K562 (cell line): ENCODE results near the gene RACK1. TPM values are rescaled to one million over a fixed set of nuclear protein-coding genes. Genes with fewer than 3 reads are reported as not detected.

Experiments used
- ASH1L ChIP-seq: fragments of 450-650 bp; IDR thresholded peaks from 2 replicates; pipeline ENCODE4 v1.6.1; 2018; ENCODE audit warnings: borderline replicate concordance, mild to moderate bottlenecking, low read depth; ENCODE audit not compliant: partially characterized antibody
- ATF7 ChIP-seq: fragments of 450-650 bp; IDR thresholded peaks from 2 replicates; pipeline ENCODE4 v1.7.1; 2014; ENCODE audit warnings: mild to moderate bottlenecking, moderate library complexity
- HNRNPL ChIP-seq: fragments of 200-400 bp; formaldehyde crosslinking; IDR thresholded peaks from 2 replicates; pipeline ENCODE4 v1.6.1; 2017; ENCODE audit warnings: low read depth, mild to moderate bottlenecking, low read length
- L3MBTL2 ChIP-seq: fragments of 450-650 bp; IDR thresholded peaks from 2 replicates; pipeline ENCODE4 v1.6.1; 2016; ENCODE audit warnings: mild to moderate bottlenecking, moderate library complexity
- MAZ ChIP-seq, 2 experiments: fragments of 450-650 bp in 1 of 2; sonication (generic) in 1 of 2; formaldehyde crosslinking; IDR thresholded peaks in 1 of 2; conservative IDR thresholded peaks in 1 of 2; 2 replicates each; pipeline versions ENCODE4 v1.4.0 to v1.5.0; 2020; ENCODE audit warnings: mild to moderate bottlenecking in 1 of 2, missing genetic modification reagents in 1 of 2
- MYC ChIP-seq, 2 experiments: fragments of 250-450 bp in 1 of 2; sonication (Bioruptor Pico) in 1 of 2; IDR thresholded peaks; 2 replicates each; pipeline versions ENCODE4 v1.5.1 to v1.6.1; 2012 to 2021; ENCODE audit warnings: low read depth in 2 of 2, borderline replicate concordance in 1 of 2, improper control_type of control experiment in 1 of 2, low read length in 1 of 2, mild to moderate bottlenecking in 1 of 2, moderate library complexity in 1 of 2
- NFRKB ChIP-seq: fragments of 450-650 bp; IDR thresholded peaks from 2 replicates; pipeline ENCODE4 v1.6.1; 2016; ENCODE audit warnings: low read depth
- SAP30 ChIP-seq: fragments of 200-600 bp; sonication (generic); IDR thresholded peaks from 2 replicates; pipeline ENCODE4 v1.6.1; 2012; ENCODE audit warnings: borderline replicate concordance, low read depth, mild to moderate bottlenecking, moderate library complexity, low read length, control low read depth, inconsistent platforms; ENCODE audit not compliant: insufficient read depth, poor library complexity, severe bottlenecking
- TEAD1 ChIP-seq, 2 experiments: fragments of 450-650 bp in 1 of 2; sonication (generic) in 1 of 2; formaldehyde crosslinking; IDR thresholded peaks; 2 replicates each; pipeline versions ENCODE4 v1.4.0 to v1.8.0; 2020 to 2022; ENCODE audit warnings: mild to moderate bottlenecking in 2 of 2, missing genetic modification reagents in 1 of 2
- ZNF589 ChIP-seq: fragments of 200-800 bp; sonication (Bioruptor generic); IDR thresholded peaks from 2 replicates; pipeline ENCODE4 v1.6.1; 2016; ENCODE audit warnings: low read depth, missing genetic modification characterization, missing compliant biosample characterization
- polyA plus RNA-seq, 8 experiments: library from polyadenylated mRNA; depleted of rRNA in 4 of 8; stranded (reverse) in 5 of 8; unstranded in 3 of 8; fragments of >200 nt; fragmentation: Nextera tagmentation in 2 of 8; fragmentation: Illumina TruSeq in 1 of 8; extraction: Ambion mirVana in 2 of 8; extraction: Trizol in 1 of 8; gene quantifications; 2 replicates each; pipeline versions ENCODE4 v1.2.1 to v1.2.3, GENCODE V29; 2011 to 2014; ENCODE audit warnings: inconsistent platforms in 1 of 8, missing spikeins in 1 of 8
- total RNA-seq, 7 experiments: library from RNA; depleted of rRNA in 6 of 7; stranded (reverse); fragments of >200 nt in 6 of 7; fragmentation: Illumina TruSeq in 2 of 7; extraction: Trizol in 2 of 7; gene quantifications; 2 replicates each; pipeline versions ENCODE4 v1.2.1 to v1.2.3, GENCODE V29; 2011 to 2021; ENCODE audit warnings: low replicate concordance in 1 of 7
- TF ChIP-seq, protein P1 (sequence below), 2 experiments: IDR thresholded peaks in 1 of 2; conservative IDR thresholded peaks in 1 of 2; 2 replicates each; pipeline ENCODE4 v1.6.1; 2016; ENCODE audit warnings: low read depth in 2 of 2, mild to moderate bottlenecking in 1 of 2, missing compliant biosample characterization in 1 of 2, missing genetic modification characterization in 1 of 2, moderate library complexity in 1 of 2
- TF ChIP-seq, protein P2 (sequence below): fragments of 450-650 bp; formaldehyde crosslinking; IDR thresholded peaks from 2 replicates; pipeline ENCODE4 v1.4.0; 2020; ENCODE audit warnings: mild to moderate bottlenecking, moderate library complexity
- TF ChIP-seq, protein P3 (sequence below): fragments of 450-650 bp; IDR thresholded peaks from 2 replicates; pipeline ENCODE4 v1.6.1; 2017; ENCODE audit warnings: antibody characterized with exemption, mild to moderate bottlenecking
- TF ChIP-seq, protein P4 (sequence below): sonication (generic); formaldehyde crosslinking; IDR thresholded peaks from 2 replicates; pipeline ENCODE4 v1.8.0; 2022; ENCODE audit warnings: mild to moderate bottlenecking, missing genetic modification reagents

Gene RACK1
- total and polyA plus RNA-seq, 9 of the 15 experiments (the other 6 are each of a cell fraction or from before 2014, with no cell fraction given): 2,303 to 5,311 (median 3,833) TPM

DNA sequence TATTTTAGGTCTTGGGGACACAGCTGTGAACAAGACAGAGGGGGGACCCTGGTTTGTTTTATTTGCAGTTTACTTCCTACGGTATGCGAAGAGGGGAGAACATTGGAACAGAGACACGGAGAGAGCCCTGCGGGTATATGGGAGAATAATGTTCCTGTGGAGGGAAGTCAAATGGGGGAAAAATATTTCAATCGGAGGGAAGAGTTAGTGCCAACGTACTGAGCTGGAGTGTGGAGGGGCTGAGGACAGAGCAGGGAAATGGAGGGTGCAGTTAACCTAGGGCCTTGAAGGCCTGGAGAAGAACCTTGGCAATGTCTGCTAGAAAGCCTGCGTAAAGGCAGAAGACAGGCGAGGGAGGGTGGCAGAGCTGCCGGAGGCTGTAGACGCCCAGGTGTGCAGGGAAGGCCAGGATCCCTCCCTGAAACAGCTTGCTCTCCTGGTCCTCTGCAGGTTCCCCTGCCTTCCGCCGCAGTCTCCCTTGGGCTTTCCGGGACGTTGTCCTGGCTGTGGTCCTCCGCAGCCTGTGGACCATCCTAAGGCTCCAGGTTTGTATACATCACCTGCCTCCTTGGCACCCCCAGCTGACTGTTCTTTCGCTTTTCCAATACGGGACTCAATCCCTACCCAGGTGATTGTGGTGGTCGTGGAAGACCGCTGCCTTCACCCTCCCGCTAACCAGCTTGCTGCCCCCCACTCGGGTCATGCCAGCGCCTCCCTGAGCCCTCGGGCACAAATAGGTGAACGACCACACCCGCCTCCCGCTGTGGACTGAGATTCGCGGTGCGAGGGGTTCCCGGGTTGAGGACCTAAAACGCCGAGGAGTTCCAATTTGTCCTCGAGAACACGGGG, 1.9 kb upstream of the RACK1 start (continued):
- TF ChIP-seq, protein P1, sequence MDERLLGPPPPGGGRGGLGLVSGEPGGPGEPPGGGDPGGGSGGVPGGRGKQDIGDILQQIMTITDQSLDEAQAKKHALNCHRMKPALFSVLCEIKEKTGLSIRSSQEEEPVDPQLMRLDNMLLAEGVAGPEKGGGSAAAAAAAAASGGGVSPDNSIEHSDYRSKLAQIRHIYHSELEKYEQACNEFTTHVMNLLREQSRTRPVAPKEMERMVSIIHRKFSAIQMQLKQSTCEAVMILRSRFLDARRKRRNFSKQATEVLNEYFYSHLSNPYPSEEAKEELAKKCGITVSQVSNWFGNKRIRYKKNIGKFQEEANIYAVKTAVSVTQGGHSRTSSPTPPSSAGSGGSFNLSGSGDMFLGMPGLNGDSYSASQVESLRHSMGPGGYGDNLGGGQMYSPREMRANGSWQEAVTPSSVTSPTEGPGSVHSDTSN (CRISPR knock-in tag; IDR thresholded peaks at IDR 0.05; ENCODE audit: low read depth): no peak
- TF ChIP-seq, protein P1 (tag; conservative IDR thresholded peaks at IDR 0.05; ENCODE audit: low read depth): no peak
- TF ChIP-seq MYC (IDR thresholded peaks at IDR 0.05; ENCODE audit: low read depth, low read length) (no peak; the same call in 1 of the 2 replicates), MYC (CRISPR knock-in tag; IDR thresholded peaks at IDR 0.05; ENCODE audit: borderline replicate concordance, low read depth) (no peak), HNRNPL (0 out of 2 replicates have a peak, but pooled peaks have one; percentile 42), SAP30 (peak; percentile 17), ATF7 (peak; percentile 80), ASH1L (no peak), TEAD1 (CRISPR knock-in tag; IDR thresholded peaks at IDR 0.05) (peak in 1 of 2 experiments; percentile 55; a peak in 1 of 4 replicates), ZNF589 (0 out of 2 replicates have a peak, but pooled peaks have one; percentile 0), L3MBTL2 (peak; percentile 58), NFRKB (peak; percentile 41; the same call in 1 of the 2 replicates), MAZ (CRISPR knock-in tag; conservative IDR thresholded peaks at IDR 0.05 in 1 of 2, IDR thresholded peaks at IDR 0.05 in 1 of 2) (peak in 1 of 2 experiments; percentile 34; a peak in 1 of 4 replicates)
- TF ChIP-seq, protein P2, sequence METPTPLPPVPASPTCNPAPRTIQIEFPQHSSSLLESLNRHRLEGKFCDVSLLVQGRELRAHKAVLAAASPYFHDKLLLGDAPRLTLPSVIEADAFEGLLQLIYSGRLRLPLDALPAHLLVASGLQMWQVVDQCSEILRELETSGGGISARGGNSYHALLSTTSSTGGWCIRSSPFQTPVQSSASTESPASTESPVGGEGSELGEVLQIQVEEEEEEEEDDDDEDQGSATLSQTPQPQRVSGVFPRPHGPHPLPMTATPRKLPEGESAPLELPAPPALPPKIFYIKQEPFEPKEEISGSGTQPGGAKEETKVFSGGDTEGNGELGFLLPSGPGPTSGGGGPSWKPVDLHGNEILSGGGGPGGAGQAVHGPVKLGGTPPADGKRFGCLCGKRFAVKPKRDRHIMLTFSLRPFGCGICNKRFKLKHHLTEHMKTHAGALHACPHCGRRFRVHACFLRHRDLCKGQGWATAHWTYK (CRISPR knock-in tag): peak; percentile 67; the same call in 1 of the 2 replicates
- TF ChIP-seq, protein P3, sequence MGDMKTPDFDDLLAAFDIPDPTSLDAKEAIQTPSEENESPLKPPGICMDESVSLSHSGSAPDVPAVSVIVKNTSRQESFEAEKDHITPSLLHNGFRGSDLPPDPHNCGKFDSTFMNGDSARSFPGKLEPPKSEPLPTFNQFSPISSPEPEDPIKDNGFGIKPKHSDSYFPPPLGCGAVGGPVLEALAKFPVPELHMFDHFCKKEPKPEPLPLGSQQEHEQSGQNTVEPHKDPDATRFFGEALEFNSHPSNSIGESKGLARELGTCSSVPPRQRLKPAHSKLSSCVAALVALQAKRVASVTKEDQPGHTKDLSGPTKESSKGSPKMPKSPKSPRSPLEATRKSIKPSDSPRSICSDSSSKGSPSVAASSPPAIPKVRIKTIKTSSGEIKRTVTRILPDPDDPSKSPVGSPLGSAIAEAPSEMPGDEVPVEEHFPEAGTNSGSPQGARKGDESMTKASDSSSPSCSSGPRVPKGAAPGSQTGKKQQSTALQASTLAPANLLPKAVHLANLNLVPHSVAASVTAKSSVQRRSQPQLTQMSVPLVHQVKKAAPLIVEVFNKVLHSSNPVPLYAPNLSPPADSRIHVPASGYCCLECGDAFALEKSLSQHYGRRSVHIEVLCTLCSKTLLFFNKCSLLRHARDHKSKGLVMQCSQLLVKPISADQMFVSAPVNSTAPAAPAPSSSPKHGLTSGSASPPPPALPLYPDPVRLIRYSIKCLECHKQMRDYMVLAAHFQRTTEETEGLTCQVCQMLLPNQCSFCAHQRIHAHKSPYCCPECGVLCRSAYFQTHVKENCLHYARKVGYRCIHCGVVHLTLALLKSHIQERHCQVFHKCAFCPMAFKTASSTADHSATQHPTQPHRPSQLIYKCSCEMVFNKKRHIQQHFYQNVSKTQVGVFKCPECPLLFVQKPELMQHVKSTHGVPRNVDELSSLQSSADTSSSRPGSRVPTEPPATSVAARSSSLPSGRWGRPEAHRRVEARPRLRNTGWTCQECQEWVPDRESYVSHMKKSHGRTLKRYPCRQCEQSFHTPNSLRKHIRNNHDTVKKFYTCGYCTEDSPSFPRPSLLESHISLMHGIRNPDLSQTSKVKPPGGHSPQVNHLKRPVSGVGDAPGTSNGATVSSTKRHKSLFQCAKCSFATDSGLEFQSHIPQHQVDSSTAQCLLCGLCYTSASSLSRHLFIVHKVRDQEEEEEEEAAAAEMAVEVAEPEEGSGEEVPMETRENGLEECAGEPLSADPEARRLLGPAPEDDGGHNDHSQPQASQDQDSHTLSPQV: peak; percentile 71; the same call in 1 of the 2 replicates
- TF ChIP-seq, protein P4, sequence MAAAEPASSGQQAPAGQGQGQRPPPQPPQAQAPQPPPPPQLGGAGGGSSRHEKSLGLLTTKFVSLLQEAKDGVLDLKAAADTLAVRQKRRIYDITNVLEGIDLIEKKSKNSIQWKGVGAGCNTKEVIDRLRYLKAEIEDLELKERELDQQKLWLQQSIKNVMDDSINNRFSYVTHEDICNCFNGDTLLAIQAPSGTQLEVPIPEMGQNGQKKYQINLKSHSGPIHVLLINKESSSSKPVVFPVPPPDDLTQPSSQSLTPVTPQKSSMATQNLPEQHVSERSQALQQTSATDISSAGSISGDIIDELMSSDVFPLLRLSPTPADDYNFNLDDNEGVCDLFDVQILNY: 0 out of 2 replicates have a peak, but pooled peaks have one; percentile 56
